IMR-90 (cell line): ENCODE data around the gene SAFB2. TPM values are rescaled to one million over a fixed set of nuclear protein-coding genes. Genes with fewer than 3 reads are reported as not detected.

Experiments used
- ATAC-seq: fragments of 200-7000 bp; cut with Tn5 transposase; 2 replicates; pipeline ENCODE4 v1.9.1; 2020; ENCODE audit warnings: low read depth, mild to moderate bottlenecking, moderate library complexity
- BruUV-seq: library from RNA; stranded (reverse); fragments of 400-500 nt; replicated peaks from 2 replicates; lab custom pipeline; 2021; lab: Mats Ljungman, UMichigan
- CTCF ChIA-PET: fragments of 300-600 bp; formaldehyde crosslinking; extraction: SDS; loops from one replicate; lab custom pipeline; 2021; ENCODE audit warnings: antibody characterized with exemption; lab: Yijun Ruan, JAX
- POLR2A ChIA-PET: fragments of 300-600 bp; sonication (Branson Sonifier 250); formaldehyde crosslinking; loops from one replicate; lab custom pipeline; 2022; ENCODE audit warnings: antibody characterized with exemption; ENCODE audit not compliant: unreplicated experiment; lab: Charles Lee
- DNase-seq: peaks from one replicate; pipeline ENCODE4 v3.0.0; 2013
- H2AFZ ChIP-seq: replicated peaks from 2 replicates; pipeline ENCODE3; 2013; ENCODE audit warnings: low read length, mild to moderate bottlenecking; ENCODE audit not compliant: poor library complexity
- H2AK5ac ChIP-seq: 2 replicates; pipeline ENCODE4 v1.6.1; 2013; ENCODE audit warnings: low read depth, low read length, inconsistent platforms
- H2AK9ac ChIP-seq: replicated peaks from 2 replicates; pipeline ENCODE3; 2013; ENCODE audit warnings: mild to moderate bottlenecking, low read depth, low read length, moderate library complexity; ENCODE audit not compliant: poor library complexity
- H2BK120ac ChIP-seq: 2 replicates; pipeline ENCODE4 v1.6.1; 2013; ENCODE audit warnings: low read depth, low read length, inconsistent platforms
- H2BK15ac ChIP-seq: 3 replicates; pipeline ENCODE4 v1.6.1; 2013; ENCODE audit warnings: low read depth, low read length, inconsistent platforms
- H2BK20ac ChIP-seq: 2 replicates; pipeline ENCODE4 v1.6.1; 2013; ENCODE audit warnings: low read depth, mild to moderate bottlenecking, inconsistent platforms, low read length, moderate library complexity
- H2BK5ac ChIP-seq: 2 replicates; pipeline ENCODE4 v1.6.1; 2013; ENCODE audit warnings: mild to moderate bottlenecking, low read depth, low read length, inconsistent platforms; ENCODE audit not compliant: poor library complexity, severe bottlenecking
- H3K14ac ChIP-seq: replicated peaks from 2 replicates; pipeline ENCODE4 v1.6.1; 2013; ENCODE audit warnings: low read depth, low read length, inconsistent platforms
- H3K18ac ChIP-seq: 2 replicates; pipeline ENCODE4 v1.6.1; 2013; ENCODE audit warnings: low read depth, low read length, control low read depth
- H3K23ac ChIP-seq: 2 replicates; pipeline ENCODE4 v1.6.1; 2013; ENCODE audit warnings: low read depth, low read length, inconsistent platforms
- H3K27ac ChIP-seq: 2 replicates; pipeline ENCODE4 v1.5.1; 2013; ENCODE audit warnings: mild to moderate bottlenecking, control low read depth, low read length; ENCODE audit not compliant: insufficient read depth
- H3K27me3 ChIP-seq: 2 replicates; pipeline ENCODE4 v1.6.1; 2013; ENCODE audit warnings: low read length; ENCODE audit not compliant: control insufficient read depth, insufficient read depth
- H3K36me3 ChIP-seq: 2 replicates; pipeline ENCODE4 v1.6.1; 2013; ENCODE audit warnings: low read length, mixed read lengths; ENCODE audit not compliant: control insufficient read depth, insufficient read depth
- H3K4ac ChIP-seq: 2 replicates; pipeline ENCODE4 v1.6.1; 2013; ENCODE audit warnings: low read depth, low read length, inconsistent platforms
- H3K4me1 ChIP-seq: 2 replicates; pipeline ENCODE4 v1.6.1; 2013; ENCODE audit warnings: low read length, mixed read lengths; ENCODE audit not compliant: control insufficient read depth, insufficient read depth
- H3K4me2 ChIP-seq: 2 replicates; pipeline ENCODE4 v1.6.1; 2013; ENCODE audit warnings: low read depth, mild to moderate bottlenecking, control low read depth, low read length, moderate library complexity
- H3K4me3 ChIP-seq: 2 replicates; pipeline ENCODE4 v1.5.1; 2013; ENCODE audit warnings: low read depth, mild to moderate bottlenecking, control low read depth, low read length, moderate library complexity; ENCODE audit not compliant: insufficient read depth
- H3K56ac ChIP-seq: 2 replicates; pipeline ENCODE4 v1.6.1; 2013; ENCODE audit warnings: low read length, inconsistent platforms; ENCODE audit not compliant: insufficient read depth; ENCODE audit errors: extremely low read depth
- H3K79me1 ChIP-seq, 2 experiments: 2 replicates each; pipeline ENCODE4 v1.6.1; 2013; ENCODE audit warnings: low read length in 2 of 2, inconsistent platforms in 1 of 2, low read depth in 1 of 2
- H3K9ac ChIP-seq: 2 replicates; pipeline ENCODE4 v1.6.1; 2013; ENCODE audit warnings: low read depth, low read length, control low read depth
- H3K9me1 ChIP-seq: 2 replicates; pipeline ENCODE4 v1.6.1; 2013; ENCODE audit warnings: low read length, inconsistent platforms; ENCODE audit not compliant: insufficient read depth
- H3K9me3 ChIP-seq: 2 replicates; pipeline ENCODE4 v1.6.1; 2013; ENCODE audit warnings: low read length; ENCODE audit not compliant: control insufficient read depth, insufficient read depth
- H4K20me1 ChIP-seq: 2 replicates; pipeline ENCODE4 v1.6.1; 2013; ENCODE audit warnings: low read length, inconsistent platforms; ENCODE audit not compliant: insufficient read depth
- H4K5ac ChIP-seq: 2 replicates; pipeline ENCODE4 v1.6.1; 2013; ENCODE audit warnings: mild to moderate bottlenecking, low read depth, low read length, control low read depth
- H4K8ac ChIP-seq, 2 experiments: 2 replicates each; pipeline ENCODE4 v1.6.1; 2013; ENCODE audit warnings: low read depth in 2 of 2, low read length in 2 of 2, control low read depth in 1 of 2, inconsistent platforms in 1 of 2
- H4K91ac ChIP-seq: 2 replicates; pipeline ENCODE4 v1.6.1; 2013; ENCODE audit warnings: low read depth, low read length, inconsistent platforms; ENCODE audit not compliant: insufficient read depth
- BHLHE40 ChIP-seq: fragments of 150-350 bp; IDR thresholded peaks from 2 replicates; pipeline ENCODE4 v1.6.1; 2016; ENCODE audit warnings: mild to moderate bottlenecking, low read depth, low read length
- CEBPB ChIP-seq: IDR thresholded peaks from 2 replicates; pipeline ENCODE4 v1.6.1; 2012; ENCODE audit warnings: low read depth, low read length, improper control_type of control experiment
- CTCF ChIP-seq: conservative IDR thresholded peaks from 2 replicates; pipeline ENCODE4 v1.5.1; 2012; ENCODE audit warnings: mild to moderate bottlenecking, low read depth, low read length, improper control_type of control experiment
- ELK1 ChIP-seq: fragments of 150-350 bp; IDR thresholded peaks from 2 replicates; pipeline ENCODE4 v1.6.1; 2016; ENCODE audit warnings: low read depth, mild to moderate bottlenecking, low read length, moderate library complexity, borderline replicate concordance
- FOS ChIP-seq: fragments of 150-350 bp; IDR thresholded peaks from 2 replicates; pipeline ENCODE4 v1.6.1; 2016; ENCODE audit warnings: low read depth, low read length
- MAZ ChIP-seq: IDR thresholded peaks from 2 replicates; pipeline ENCODE4 v1.6.1; 2012; ENCODE audit warnings: low read depth, mild to moderate bottlenecking, low read length, improper control_type of control experiment, moderate library complexity, borderline replicate concordance
- MXI1 ChIP-seq: IDR thresholded peaks from 2 replicates; pipeline ENCODE4 v1.6.1; 2012; ENCODE audit warnings: low read depth, mild to moderate bottlenecking, low read length, moderate library complexity, borderline replicate concordance
- NFE2L2 ChIP-seq: fragments of 150-350 bp; IDR thresholded peaks from 2 replicates; pipeline ENCODE4 v1.6.1; 2016; ENCODE audit warnings: low read depth, mild to moderate bottlenecking, low read length
- POLR2A ChIP-seq: IDR thresholded peaks from 2 replicates; pipeline ENCODE4 v1.6.1; 2012; ENCODE audit warnings: mild to moderate bottlenecking, low read depth, low read length
- RAD21 ChIP-seq: IDR thresholded peaks from 2 replicates; pipeline ENCODE4 v1.6.1; 2012; ENCODE audit warnings: low read length, improper control_type of control experiment
- RCOR1 ChIP-seq: IDR thresholded peaks from 2 replicates; pipeline ENCODE4 v1.6.1; 2012; ENCODE audit warnings: mild to moderate bottlenecking, low read length, improper control_type of control experiment; ENCODE audit not compliant: insufficient replicate concordance
- RFX5 ChIP-seq: IDR thresholded peaks from 2 replicates; pipeline ENCODE4 v1.8.0; 2012; ENCODE audit warnings: low read depth, mild to moderate bottlenecking, low read length, moderate library complexity
- SMC3 ChIP-seq: fragments of 150-350 bp; IDR thresholded peaks from 2 replicates; pipeline ENCODE4 v1.6.1; 2016; ENCODE audit warnings: low read depth, mild to moderate bottlenecking, antibody characterized with exemption, low read length, moderate library complexity
- USF2 ChIP-seq: fragments of 150-350 bp; IDR thresholded peaks from 2 replicates; pipeline ENCODE4 v1.6.1; 2017; ENCODE audit warnings: mild to moderate bottlenecking, antibody characterized with exemption, low read length, low read depth
- WGBS, 2 experiments: methylation state at CpG; one replicate each; pipeline versions ENCODE4 v1.1.5 to v1.1.7; 2013; ENCODE audit warnings: missing lambda C conversion rate in 2 of 2; ENCODE audit not compliant: insufficient read length in 1 of 2; ENCODE audit errors: extremely low coverage in 2 of 2; 5-methylcytosine and 5-hydroxymethylcytosine counted together
- dilution Hi-C: fragments of 300-500 bp; cut with HindIII; formaldehyde crosslinking; loops from one replicate; pipeline ENCODE4 v1.14.3; 2018; ENCODE audit warnings: low sequenced_read_pairs; ENCODE audit not compliant: unreplicated experiment
- in situ Hi-C: fragments of 300-500 bp; cut with MboI; formaldehyde crosslinking; loops from 3 replicates; pipeline ENCODE4 v1.14.3; 2019; ENCODE audit warnings: low sequenced_read_pairs, inconsistent platforms, mixed read lengths
- intact Hi-C: fragments of 100-400 bp; cut with micrococcal nuclease; formaldehyde crosslinking; loops from 2 replicates; pipeline ENCODE4 v1.10.0; 2022
- polyA plus RNA-seq, 3 experiments: library from polyadenylated mRNA; depleted of rRNA; stranded (reverse); fragments of >200 nt; gene quantifications; 2 replicates each; pipeline ENCODE4 v1.2.3, GENCODE V29; 2012; ENCODE audit warnings: low replicate concordance in 1 of 3
- total RNA-seq: library from RNA; depleted of rRNA; stranded (reverse); fragments of >200 nt; gene quantifications from 2 replicates; pipeline ENCODE4 v1.2.3, GENCODE V29; 2012

SAFB2 gene
- total and polyA plus RNA-seq, 2 of the 4 experiments (the other 2 are of a cell fraction): 11.8 to 26.2 TPM

GRCh38 chr19:5612891-5613865 is 9.4 kb downstream of the SAFB2 start:
- Histone ChIP-seq H2BK15ac (no peak overlapping the region), H3K36me3 (peaks cover 59% of the 10 kb centered on the region), H3K4me2 (no peak overlapping the region), H3K56ac (no peak overlapping the region), H2BK20ac (no peak overlapping the region), H3K18ac (no peak overlapping the region), H3K4me1 (no peaks in the 10 kb centered on the region), H2AFZ (no peak overlapping the region), H3K9me1 (no peaks in the 10 kb centered on the region), H3K9ac (no peak overlapping the region), H4K91ac (no peak overlapping the region), H3K23ac (no peak overlapping the region), H2AK5ac (no peak overlapping the region), H3K79me1 (peaks cover 26 to 55% of the 10 kb centered on the region in 2 experiments), H3K4ac (no peak overlapping the region), H2BK120ac (no peak overlapping the region), H4K5ac (no peak overlapping the region), H3K4me3 (no peak overlapping the region), H4K8ac (no peak overlapping the region), H2BK5ac (no peak overlapping the region), H3K9me3 (no peaks in the 10 kb centered on the region), H4K20me1 (peaks cover 22% of the 10 kb centered on the region), H2AK9ac (no peak overlapping the region), H3K14ac (no peak overlapping the region), H3K27ac (no peak overlapping the region), H3K27me3 (no peaks in the 10 kb centered on the region)
- POLR2A ChIA-PET: no interaction called here
- in situ Hi-C loops: no loop called here
- dilution Hi-C loops: no loop called here
- CTCF ChIA-PET: no interaction called here
- 95% methylated on average over 9 of the region's 15 CpGs; no CpG with 5 or more reads in 1 of the 2 experiments for WGBS, 2 experiments
- intact Hi-C loops: no loop called here
- no TSS peak for BruUV-seq
- DNase-seq (no peak), ATAC-seq (no peak)
- TF ChIP-seq FOS (no peak), MAZ (no peak), USF2 (no peak), CEBPB (no peak), RAD21 (no peak), ELK1 (no peak), SMC3 (no peak), NFE2L2 (no peak), POLR2A (no peak), BHLHE40 (no peak), CTCF (no peak), RFX5 (no peak), RCOR1 (no peak), MXI1 (no peak)
